Body of pancreas (tissue), 4 donors: Measurements from ENCODE around the gene NAV1.

Experiments
- POLR2A ChIP-seq, 3 donors: fragments of 450-650 bp; IDR thresholded peaks; one replicate each; pipeline ENCODE4 v1.6.1; 2016; ENCODE audit warnings: antibody characterized with exemption in 3 of 3, mild to moderate bottlenecking in 2 of 3
- TF ChIP-seq, protein P1 (sequence below), 7 experiments: fragments of 450-650 bp in 4 of 7; fragments of 200-600 bp in 3 of 7; sonication (generic) in 3 of 7; IDR thresholded peaks; one replicate each; pipeline ENCODE4 v1.5.1; 2016 to 2019; ENCODE audit warnings: antibody characterized with exemption in 7 of 7

GRCh38 chr1:201573030-201573429, 34.1 kb downstream of the NAV1 start:
- TF ChIP-seq, protein P1, sequence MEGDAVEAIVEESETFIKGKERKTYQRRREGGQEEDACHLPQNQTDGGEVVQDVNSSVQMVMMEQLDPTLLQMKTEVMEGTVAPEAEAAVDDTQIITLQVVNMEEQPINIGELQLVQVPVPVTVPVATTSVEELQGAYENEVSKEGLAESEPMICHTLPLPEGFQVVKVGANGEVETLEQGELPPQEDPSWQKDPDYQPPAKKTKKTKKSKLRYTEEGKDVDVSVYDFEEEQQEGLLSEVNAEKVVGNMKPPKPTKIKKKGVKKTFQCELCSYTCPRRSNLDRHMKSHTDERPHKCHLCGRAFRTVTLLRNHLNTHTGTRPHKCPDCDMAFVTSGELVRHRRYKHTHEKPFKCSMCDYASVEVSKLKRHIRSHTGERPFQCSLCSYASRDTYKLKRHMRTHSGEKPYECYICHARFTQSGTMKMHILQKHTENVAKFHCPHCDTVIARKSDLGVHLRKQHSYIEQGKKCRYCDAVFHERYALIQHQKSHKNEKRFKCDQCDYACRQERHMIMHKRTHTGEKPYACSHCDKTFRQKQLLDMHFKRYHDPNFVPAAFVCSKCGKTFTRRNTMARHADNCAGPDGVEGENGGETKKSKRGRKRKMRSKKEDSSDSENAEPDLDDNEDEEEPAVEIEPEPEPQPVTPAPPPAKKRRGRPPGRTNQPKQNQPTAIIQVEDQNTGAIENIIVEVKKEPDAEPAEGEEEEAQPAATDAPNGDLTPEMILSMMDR (IDR thresholded peaks at IDR 0.05), result no peak
- no peak for TF ChIP-seq POLR2A (IDR thresholded peaks at IDR 0.05)
